Heart left ventricle (tissue), 13 donors: ENCODE results near the gene MTM1.
A peak's percentile ranks its signal among the peaks of the same experiment; 100 is the strongest.

Experiments used
- CTCF ChIP-seq, 12 donors: fragments of 200-600 bp; sonication (generic) in 4 of 12; IDR thresholded peaks; one replicate each; pipeline versions ENCODE4 v1.5.0 to v1.8.0; 2018 to 2022; ENCODE audit warnings: antibody characterized with exemption in 12 of 12, mild to moderate bottlenecking in 5 of 12
- POLR2A ChIP-seq, 2 donors: fragments of 450-650 bp; IDR thresholded peaks; one replicate each; pipeline ENCODE4 v1.6.1; 2017; ENCODE audit warnings: antibody characterized with exemption in 2 of 2, mild to moderate bottlenecking in 2 of 2, moderate library complexity in 2 of 2
- donor health status: ischemic (EF 13 %, LVEDD 7.1; RV severe dilation, severe dysfunction).
- donor health status: DM: no; HTN: yes; CAD: no.
- donor health status: DM: no; HTN: no; CAD: no.
- donor health status: ischemic (EF 25% LVEDD 6.9; RV normal size, moderate dysfunction).
- donor health status: ischemic (EF 25% LVEDD 5.7; RV mildly dilated, moderate dysfunction).
- donor health status: ischemic (EF 35%, LVEDD 5.7; RV mildly dilated, moderate dysfunction).
- donor health status: nonischemic (EF 11% LVEDD 7.7; RV severe dilation, severe dysfunction).
- donor health status: DM: yes; HTN: yes; CAD: no.
- donor health status: PGD.
- donor health status: ischemic (EF 29% LVEDD 5.4; RV normal size, mild dysfunction).
- donor health status: nonischemic (EF 23%, LVEDD 6.1; RV moderate dilation, normal function).

DNA sequence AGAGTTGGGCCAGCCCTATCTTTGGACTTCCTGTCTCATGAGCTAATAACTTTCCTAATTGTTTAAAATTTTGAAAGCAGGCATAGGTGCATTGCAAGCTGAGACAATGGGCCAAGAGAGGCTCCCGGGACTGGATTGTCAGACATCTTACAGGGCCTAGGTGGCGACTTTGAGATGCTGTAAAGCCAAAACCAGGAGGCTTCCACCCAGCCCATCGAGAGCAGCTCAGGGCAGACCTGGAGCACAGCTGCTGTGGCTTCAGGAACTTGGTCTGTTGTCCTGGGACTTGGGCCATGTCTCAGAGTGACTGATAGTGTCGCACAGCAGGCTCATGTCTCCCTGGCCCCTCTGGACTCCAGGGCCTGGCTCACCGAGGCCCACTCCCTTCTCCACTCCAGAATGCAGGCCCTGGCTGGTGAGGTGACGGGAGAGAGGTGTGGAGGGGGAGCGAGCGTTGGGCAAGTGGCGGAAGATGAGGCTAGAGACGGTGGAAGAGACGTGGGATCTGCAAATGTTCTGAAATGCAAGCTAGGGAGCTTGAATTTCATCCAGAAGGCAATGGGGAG, 24.1 kb upstream of the MTM1 start:
- no peak for TF ChIP-seq POLR2A (IDR thresholded peaks at IDR 0.05)
- TF ChIP-seq CTCF (IDR thresholded peaks at IDR 0.05), result peak in 1 of 12 donors; percentile 25
